ENCODE measurements around the gene HSPB1. TPM values are rescaled to one million over a fixed set of nuclear protein-coding genes. Genes with fewer than 3 reads are reported as not detected.
"Not testable (repeated sequence)": the region's sequence is repeated elsewhere in the genome, so short reads cannot be mapped to it uniquely, and the experiment has no call there.

HSPB1 gene
- total RNA-seq, 1 experiment from 2014 or later = 422 TPM

DNA sequence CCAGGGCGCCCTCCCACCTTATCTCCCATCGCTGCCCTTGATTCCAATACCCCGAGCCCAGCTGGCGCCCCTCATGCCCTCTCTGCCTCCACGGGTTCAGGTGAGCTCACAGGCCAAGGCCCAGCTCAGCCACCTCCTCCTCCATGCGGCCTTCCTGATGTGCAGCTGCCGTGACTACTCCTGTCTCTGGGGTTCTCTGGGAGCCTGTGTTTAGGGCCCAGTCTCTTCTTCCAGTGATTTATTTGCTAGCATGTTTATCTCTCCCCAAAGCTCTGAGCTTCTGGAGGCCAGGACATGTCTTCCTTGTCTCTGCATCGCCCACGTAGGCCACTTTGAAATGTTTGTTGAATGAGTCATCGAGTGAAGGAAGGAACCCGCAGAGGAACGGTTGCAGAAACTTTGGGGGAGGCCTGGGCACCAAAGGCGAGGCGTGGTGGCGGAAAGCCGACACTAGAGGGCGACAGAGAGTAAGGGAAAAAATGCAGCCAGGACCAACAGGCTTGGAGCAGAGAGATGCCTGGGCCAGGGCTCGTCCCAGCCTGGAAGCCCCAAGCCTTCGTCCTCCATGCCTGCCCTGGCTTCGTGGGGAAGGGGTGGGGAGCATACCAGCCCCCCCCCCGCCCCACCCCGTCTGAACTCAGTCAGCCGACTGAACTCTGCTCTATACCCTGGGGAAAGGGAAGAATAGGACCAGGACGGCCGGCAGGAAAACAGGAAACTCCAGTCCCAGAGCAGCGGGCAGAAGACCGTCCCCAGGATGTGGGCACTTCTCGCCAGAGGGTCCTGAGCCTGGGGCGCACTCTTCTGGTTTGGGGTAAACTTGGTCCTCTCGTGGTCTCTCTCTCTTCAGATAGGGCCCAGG is 10.9 kb upstream of the HSPB1 start:
- in situ Hi-C loops (cut with HindIII; ENCODE audit: low pct_unique_long_range_greater_than_20kb, low sequenced_read_pairs) (no loop called here), intact Hi-C loops (cut with micrococcal nuclease; ENCODE audit: unreplicated experiment) (loop anchor here (1.0 kb wide), 1 partner anchor 23 kb away; no protein-coding TSS in a partner anchor)
- H3K36me3 ChIP-seq (ENCODE audit: control insufficient read depth, insufficient read depth, low read length) = no peaks in the 10 kb centered on the region
- peak overlapping the region; percentile 24 to 47 for H3K4me3 ChIP-seq (ENCODE audit: low read depth in 2 of 2, low read length in 2 of 2)
- ChIA-PET CTCF (interaction anchor here (0.6 to 2.2 kb wide), 5 partner anchors 9 to 125 kb away, joined by 3 to 23 read pairs (median 4); no protein-coding TSS in a partner anchor), POLR2A (interaction anchor here (0.6 to 0.9 kb wide), 4 partner anchors 13 to 68 kb away, joined by 3 to 20 read pairs (median 3); no protein-coding TSS in a partner anchor)
- H3K9me3 ChIP-seq (ENCODE audit: control insufficient read depth, insufficient read depth, low read depth, low read length) = no peaks in the 10 kb centered on the region
- H3K27ac ChIP-seq (ENCODE audit: low read length) = peak overlapping the region; percentile 96
- ATAC-seq (peak; percentile 90), DNase-seq (ENCODE audit: low read depth, low spot score) (peak; percentile 99)
- no peaks in the 10 kb centered on the region for H3K27me3 ChIP-seq (ENCODE audit: control insufficient read depth, insufficient read depth, low read length)
- TF ChIP-seq SIN3A (IDR thresholded peaks at IDR 0.05; ENCODE audit: borderline replicate concordance, insufficient read depth, low read depth, low read length) = no peak
- no peak for TF ChIP-seq TCF7L2 (IDR thresholded peaks at IDR 0.05; ENCODE audit: low read depth, low read length)
- TF ChIP-seq, protein P1, sequence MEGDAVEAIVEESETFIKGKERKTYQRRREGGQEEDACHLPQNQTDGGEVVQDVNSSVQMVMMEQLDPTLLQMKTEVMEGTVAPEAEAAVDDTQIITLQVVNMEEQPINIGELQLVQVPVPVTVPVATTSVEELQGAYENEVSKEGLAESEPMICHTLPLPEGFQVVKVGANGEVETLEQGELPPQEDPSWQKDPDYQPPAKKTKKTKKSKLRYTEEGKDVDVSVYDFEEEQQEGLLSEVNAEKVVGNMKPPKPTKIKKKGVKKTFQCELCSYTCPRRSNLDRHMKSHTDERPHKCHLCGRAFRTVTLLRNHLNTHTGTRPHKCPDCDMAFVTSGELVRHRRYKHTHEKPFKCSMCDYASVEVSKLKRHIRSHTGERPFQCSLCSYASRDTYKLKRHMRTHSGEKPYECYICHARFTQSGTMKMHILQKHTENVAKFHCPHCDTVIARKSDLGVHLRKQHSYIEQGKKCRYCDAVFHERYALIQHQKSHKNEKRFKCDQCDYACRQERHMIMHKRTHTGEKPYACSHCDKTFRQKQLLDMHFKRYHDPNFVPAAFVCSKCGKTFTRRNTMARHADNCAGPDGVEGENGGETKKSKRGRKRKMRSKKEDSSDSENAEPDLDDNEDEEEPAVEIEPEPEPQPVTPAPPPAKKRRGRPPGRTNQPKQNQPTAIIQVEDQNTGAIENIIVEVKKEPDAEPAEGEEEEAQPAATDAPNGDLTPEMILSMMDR (IDR thresholded peaks at IDR 0.05) = peak; percentile 95
- peak; percentile 60; the same call in 1 of the 2 replicates for TF ChIP-seq POLR2AphosphoS5 (IDR thresholded peaks at IDR 0.05; ENCODE audit: low read depth, low read length)
- TF ChIP-seq, protein P2, sequence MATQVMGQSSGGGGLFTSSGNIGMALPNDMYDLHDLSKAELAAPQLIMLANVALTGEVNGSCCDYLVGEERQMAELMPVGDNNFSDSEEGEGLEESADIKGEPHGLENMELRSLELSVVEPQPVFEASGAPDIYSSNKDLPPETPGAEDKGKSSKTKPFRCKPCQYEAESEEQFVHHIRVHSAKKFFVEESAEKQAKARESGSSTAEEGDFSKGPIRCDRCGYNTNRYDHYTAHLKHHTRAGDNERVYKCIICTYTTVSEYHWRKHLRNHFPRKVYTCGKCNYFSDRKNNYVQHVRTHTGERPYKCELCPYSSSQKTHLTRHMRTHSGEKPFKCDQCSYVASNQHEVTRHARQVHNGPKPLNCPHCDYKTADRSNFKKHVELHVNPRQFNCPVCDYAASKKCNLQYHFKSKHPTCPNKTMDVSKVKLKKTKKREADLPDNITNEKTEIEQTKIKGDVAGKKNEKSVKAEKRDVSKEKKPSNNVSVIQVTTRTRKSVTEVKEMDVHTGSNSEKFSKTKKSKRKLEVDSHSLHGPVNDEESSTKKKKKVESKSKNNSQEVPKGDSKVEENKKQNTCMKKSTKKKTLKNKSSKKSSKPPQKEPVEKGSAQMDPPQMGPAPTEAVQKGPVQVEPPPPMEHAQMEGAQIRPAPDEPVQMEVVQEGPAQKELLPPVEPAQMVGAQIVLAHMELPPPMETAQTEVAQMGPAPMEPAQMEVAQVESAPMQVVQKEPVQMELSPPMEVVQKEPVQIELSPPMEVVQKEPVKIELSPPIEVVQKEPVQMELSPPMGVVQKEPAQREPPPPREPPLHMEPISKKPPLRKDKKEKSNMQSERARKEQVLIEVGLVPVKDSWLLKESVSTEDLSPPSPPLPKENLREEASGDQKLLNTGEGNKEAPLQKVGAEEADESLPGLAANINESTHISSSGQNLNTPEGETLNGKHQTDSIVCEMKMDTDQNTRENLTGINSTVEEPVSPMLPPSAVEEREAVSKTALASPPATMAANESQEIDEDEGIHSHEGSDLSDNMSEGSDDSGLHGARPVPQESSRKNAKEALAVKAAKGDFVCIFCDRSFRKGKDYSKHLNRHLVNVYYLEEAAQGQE (IDR thresholded peaks at IDR 0.05; ENCODE audit: insufficient read depth in 1 of 2, low read depth in 2 of 2, low read length in 1 of 2) = no peak
- H3K4me1 ChIP-seq (ENCODE audit: control insufficient read depth, insufficient read depth, low read length) = peaks cover 54% of the 10 kb centered on the region
- BruUV-seq (replicated peaks) = no TSS peak

- DNase-seq (ENCODE audit: low read depth, low spot score) (no peak), ATAC-seq (peak; percentile 23)
- CTCF ChIA-PET = interaction anchor here (0.5 to 2.2 kb wide), 6 partner anchors 11 to 125 kb away, joined by 3 to 23 read pairs (median 4); no protein-coding TSS in a partner anchor
- no peaks in the 10 kb centered on the region for H3K9me3 ChIP-seq (ENCODE audit: control insufficient read depth, insufficient read depth, low read depth, low read length)
- POLR2A ChIA-PET = interaction anchor here (0.6 to 0.9 kb wide), 5 partner anchors 11 to 68 kb away, joined by 3 to 20 read pairs (median 4); no protein-coding TSS in a partner anchor
- TF ChIP-seq SIN3A (IDR thresholded peaks at IDR 0.05; ENCODE audit: borderline replicate concordance, insufficient read depth, low read depth, low read length) = no peak
- no peak for TF ChIP-seq POLR2AphosphoS5 (IDR thresholded peaks at IDR 0.05; ENCODE audit: low read depth, low read length)
- TF ChIP-seq, protein P1 (IDR thresholded peaks at IDR 0.05) = no peak
- TF ChIP-seq, protein P2 (IDR thresholded peaks at IDR 0.05; ENCODE audit: insufficient read depth in 1 of 2, low read depth in 2 of 2, low read length in 1 of 2) = no peak
- TF ChIP-seq TCF7L2 (IDR thresholded peaks at IDR 0.05; ENCODE audit: low read depth, low read length) = no peak
- TSS peak; percentile 90 for BruUV-seq (replicated peaks)
- H3K27me3 ChIP-seq (ENCODE audit: control insufficient read depth, insufficient read depth, low read length) = no peaks in the 10 kb centered on the region
- peak overlapping the region; percentile 96 for H3K27ac ChIP-seq (ENCODE audit: low read length)
- no peaks in the 10 kb centered on the region for H3K36me3 ChIP-seq (ENCODE audit: control insufficient read depth, insufficient read depth, low read length)
- intact Hi-C loops (cut with micrococcal nuclease; ENCODE audit: unreplicated experiment) = no loop called here
- peaks cover 50% of the 10 kb centered on the region for H3K4me1 ChIP-seq (ENCODE audit: control insufficient read depth, insufficient read depth, low read length)
- in situ Hi-C loops (cut with HindIII; ENCODE audit: low pct_unique_long_range_greater_than_20kb, low sequenced_read_pairs) = no loop called here
- H3K4me3 ChIP-seq (ENCODE audit: low read depth in 2 of 2, low read length in 2 of 2) = peak overlapping the region; percentile 24 to 47
These were observed 10.3 kb upstream of the HSPB1 start for GRCh38 chr7:76292213-76292573.

DNA sequence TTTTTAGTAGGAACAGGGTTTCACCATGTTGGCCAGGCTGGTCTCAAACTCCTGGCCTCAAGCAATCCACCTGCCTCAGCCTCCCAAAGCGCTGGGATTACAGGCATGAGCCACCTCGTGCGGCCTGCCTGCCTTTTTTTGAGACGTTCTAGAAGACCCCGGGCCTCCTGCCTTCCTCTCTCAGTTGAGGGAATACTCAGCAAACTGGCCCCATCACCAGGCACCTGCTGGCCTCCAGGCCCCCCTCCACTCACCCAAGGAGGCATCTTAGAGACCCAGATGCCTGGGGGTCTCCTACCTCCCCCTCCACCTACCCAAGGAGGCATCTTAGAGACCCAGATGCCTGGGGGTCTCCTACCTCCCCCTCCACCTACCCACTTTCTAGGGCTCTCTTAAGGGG is 9.6 kb upstream of the HSPB1 start:
- H3K4me3 ChIP-seq (ENCODE audit: low read depth in 2 of 2, low read length in 2 of 2); ATAC-seq; H3K9me3 ChIP-seq (ENCODE audit: control insufficient read depth, insufficient read depth, low read depth, low read length); H3K36me3 ChIP-seq (ENCODE audit: control insufficient read depth, insufficient read depth, low read length); DNase-seq (ENCODE audit: low read depth, low spot score); in situ Hi-C loops (cut with HindIII; ENCODE audit: low pct_unique_long_range_greater_than_20kb, low sequenced_read_pairs); intact Hi-C loops (cut with micrococcal nuclease; ENCODE audit: unreplicated experiment); H3K27me3 ChIP-seq (ENCODE audit: control insufficient read depth, insufficient read depth, low read length); BruUV-seq (replicated peaks): not testable (repeated sequence)
- CTCF ChIA-PET = interaction anchor here (0.6 to 2.2 kb wide), 4 partner anchors 11 to 126 kb away, joined by 3 to 23 read pairs (median 10); no protein-coding TSS in a partner anchor
- H3K4me1 ChIP-seq (ENCODE audit: control insufficient read depth, insufficient read depth, low read length) = peaks cover 48% of the 10 kb centered on the region
- POLR2A ChIA-PET = interaction anchor here (0.6 to 0.7 kb wide), 2 partner anchors 10 to 26 kb away, joined by 4 to 9 read pairs; no protein-coding TSS in a partner anchor
- peak overlapping the region; percentile 91 for H3K27ac ChIP-seq (ENCODE audit: low read length)

Measured in Panc1 (cell line).